Keratinocyte (primary cell): Measurements from ENCODE around the gene MAPK12. TPM values are rescaled to one million over a fixed set of nuclear protein-coding genes. Genes with fewer than 3 reads are reported as not detected.

ENCODE experiments used
- DNase-seq: peaks from one replicate; pipeline ENCODE4 v3.0.0-alpha.2; 2011; ENCODE audit warnings: low read depth, missing footprints, low spot score
- FAIRE-seq: peaks from 2 replicates; lab custom pipeline; 2011; peaks lifted over from hg19 to GRCh38; lab: Jason Lieb, UNC
- H2AFZ ChIP-seq: 2 replicates; pipeline ENCODE4 v1.6.0; 2012; ENCODE audit warnings: low read length, control low read depth, inconsistent platforms; ENCODE audit not compliant: control insufficient read depth
- H3K27ac ChIP-seq: 2 replicates; pipeline ENCODE4 v1.5.1; 2011; ENCODE audit warnings: low read length; ENCODE audit not compliant: control insufficient read depth, insufficient read depth
- H3K27me3 ChIP-seq: 3 replicates; pipeline ENCODE4 v1.6.0; 2011; ENCODE audit warnings: low read length; ENCODE audit not compliant: control insufficient read depth, insufficient read depth; ENCODE audit errors: extremely low read depth
- H3K36me3 ChIP-seq, 2 experiments: 2 replicates in 1 of 2; 3 replicates in 1 of 2; pipeline ENCODE4 v1.5.1; 2011; ENCODE audit warnings: low read length in 2 of 2, mild to moderate bottlenecking in 1 of 2; ENCODE audit not compliant: control insufficient read depth in 2 of 2, insufficient read depth in 2 of 2; ENCODE audit errors: extremely low read depth in 1 of 2
- H3K4me1 ChIP-seq: 3 replicates; pipeline ENCODE4 v1.5.1; 2011; ENCODE audit warnings: low read length; ENCODE audit not compliant: control insufficient read depth, insufficient read depth; ENCODE audit errors: extremely low read depth
- H3K4me2 ChIP-seq: 3 replicates; pipeline ENCODE4 v1.6.0; 2011; ENCODE audit warnings: low read depth, low read length; ENCODE audit not compliant: control insufficient read depth, insufficient read depth; ENCODE audit errors: extremely low read depth
- H3K4me3 ChIP-seq, 3 experiments: fragments of 200-600 bp in 1 of 3; sonication (generic) in 1 of 3; 2 replicates in 2 of 3; 3 replicates in 1 of 3; pipeline ENCODE4 v1.5.1; 2011 to 2016; ENCODE audit warnings: low read length in 3 of 3, mild to moderate bottlenecking in 3 of 3, control low read depth in 2 of 3, inconsistent platforms in 1 of 3, low read depth in 1 of 3, mixed read lengths in 1 of 3, mixed run types in 1 of 3, moderate library complexity in 1 of 3; ENCODE audit not compliant: control insufficient read depth in 2 of 3, insufficient read depth in 2 of 3; ENCODE audit errors: extremely low read depth in 1 of 3
- H3K79me2 ChIP-seq: 2 replicates; pipeline ENCODE4 v1.6.0; 2012; ENCODE audit warnings: low read length; ENCODE audit not compliant: control insufficient read depth, insufficient read depth
- H3K9ac ChIP-seq: 3 replicates; pipeline ENCODE4 v1.6.0; 2011; ENCODE audit warnings: low read length; ENCODE audit not compliant: control insufficient read depth, insufficient read depth; ENCODE audit errors: extremely low read depth
- H3K9me1 ChIP-seq: 3 replicates; pipeline ENCODE4 v1.6.0; 2011; ENCODE audit warnings: low read length; ENCODE audit not compliant: control insufficient read depth, insufficient read depth; ENCODE audit errors: extremely low read depth
- H3K9me3 ChIP-seq: 2 replicates; pipeline ENCODE4 v1.5.1; 2012; ENCODE audit warnings: low read depth, low read length; ENCODE audit not compliant: control insufficient read depth
- H4K20me1 ChIP-seq: 3 replicates; pipeline ENCODE4 v1.6.0; 2011; ENCODE audit warnings: low read length; ENCODE audit not compliant: control insufficient read depth, insufficient read depth; ENCODE audit errors: extremely low read depth
- EZH2 ChIP-seq: IDR thresholded peaks from one replicate; pipeline ENCODE4 v1.6.1; 2012; ENCODE audit warnings: inconsistent platforms, mild to moderate bottlenecking, low read length, moderate library complexity
- dilution Hi-C: fragments of 300-500 bp; cut with MboI; formaldehyde crosslinking; loops from one replicate; pipeline ENCODE4 v1.7.0; 2020; ENCODE audit warnings: low sequenced_read_pairs; ENCODE audit not compliant: extremely low pct_ligation_motif_present
- polyA plus RNA-seq, 5 experiments: library from polyadenylated mRNA; depleted of rRNA in 3 of 5; stranded (reverse) in 3 of 5; stranded (forward) in 1 of 5; unstranded in 1 of 5; fragments of >200 nt; gene quantifications; 1 replicate in 1 of 5; 2 replicates in 3 of 5; 3 replicates in 1 of 5; pipeline versions ENCODE4 v1.2.1 to v1.2.3, GENCODE V29; 2011 to 2012; ENCODE audit warnings: missing spikeins in 2 of 5, low read depth in 1 of 5, low replicate concordance in 1 of 5
- TF ChIP-seq, protein P1 (sequence below), 3 experiments: IDR thresholded peaks in 1 of 3; conservative IDR thresholded peaks in 1 of 3; optimal IDR thresholded peaks in 1 of 3; 2 replicates in 2 of 3; 3 replicates in 1 of 3; pipeline versions ENCODE3 to v1.5.1; 2011; ENCODE audit warnings: low read length in 3 of 3, mild to moderate bottlenecking in 3 of 3, moderate library complexity in 2 of 3, control low read depth in 1 of 3, inconsistent platforms in 1 of 3; ENCODE audit not compliant: insufficient read depth in 2 of 3; ENCODE audit errors: extremely low read depth in 1 of 3

The MAPK12 gene
- polyA plus RNA-seq, 1 donor (not counting 4 experiments of a cell fraction or from before 2014, with no cell fraction given): 10.1 TPM

DNA sequence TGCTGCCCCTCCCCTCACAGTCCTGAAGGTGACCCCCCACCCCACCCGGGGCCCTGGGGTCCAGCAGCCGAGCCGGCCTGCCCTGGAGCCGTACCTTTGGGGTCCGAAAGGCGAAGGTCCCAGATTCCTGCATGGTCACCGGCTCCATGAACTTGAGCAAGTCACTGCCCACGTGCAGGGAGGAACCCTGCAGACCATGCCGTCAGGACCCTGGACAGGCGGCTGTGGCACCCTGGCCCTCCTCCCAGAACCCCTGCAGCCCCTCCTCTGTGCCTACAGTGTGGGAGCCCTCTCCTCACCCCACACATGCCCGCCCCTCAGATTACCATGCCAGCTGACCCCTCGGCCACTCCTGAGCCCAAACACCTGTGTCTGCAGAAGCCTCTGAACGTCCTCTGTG is 23.0 kb upstream of the MAPK12 start:
- Histone ChIP-seq H3K4me1 (peaks cover 18% of the 10 kb centered on the region), H3K27me3 (no peaks in the 10 kb centered on the region), H3K27ac (no peak overlapping the region), H4K20me1 (peaks cover 8% of the 10 kb centered on the region), H3K9me3 (no peaks in the 10 kb centered on the region), H3K4me2 (no peak overlapping the region), H3K9ac (no peak overlapping the region), H3K79me2 (peaks cover 32% of the 10 kb centered on the region), H2AFZ (no peak overlapping the region), H3K36me3 (peaks cover 31 to 34% of the 10 kb centered on the region in 2 experiments), H3K9me1 (no peaks in the 10 kb centered on the region), H3K4me3 (no peak overlapping the region)
- dilution Hi-C loops: no loop called here
- DNase-seq (no peak), FAIRE-seq (no peak)
- TF ChIP-seq, protein P1, sequence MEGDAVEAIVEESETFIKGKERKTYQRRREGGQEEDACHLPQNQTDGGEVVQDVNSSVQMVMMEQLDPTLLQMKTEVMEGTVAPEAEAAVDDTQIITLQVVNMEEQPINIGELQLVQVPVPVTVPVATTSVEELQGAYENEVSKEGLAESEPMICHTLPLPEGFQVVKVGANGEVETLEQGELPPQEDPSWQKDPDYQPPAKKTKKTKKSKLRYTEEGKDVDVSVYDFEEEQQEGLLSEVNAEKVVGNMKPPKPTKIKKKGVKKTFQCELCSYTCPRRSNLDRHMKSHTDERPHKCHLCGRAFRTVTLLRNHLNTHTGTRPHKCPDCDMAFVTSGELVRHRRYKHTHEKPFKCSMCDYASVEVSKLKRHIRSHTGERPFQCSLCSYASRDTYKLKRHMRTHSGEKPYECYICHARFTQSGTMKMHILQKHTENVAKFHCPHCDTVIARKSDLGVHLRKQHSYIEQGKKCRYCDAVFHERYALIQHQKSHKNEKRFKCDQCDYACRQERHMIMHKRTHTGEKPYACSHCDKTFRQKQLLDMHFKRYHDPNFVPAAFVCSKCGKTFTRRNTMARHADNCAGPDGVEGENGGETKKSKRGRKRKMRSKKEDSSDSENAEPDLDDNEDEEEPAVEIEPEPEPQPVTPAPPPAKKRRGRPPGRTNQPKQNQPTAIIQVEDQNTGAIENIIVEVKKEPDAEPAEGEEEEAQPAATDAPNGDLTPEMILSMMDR (optimal IDR thresholded peaks at IDR 0.05 in 1 of 3, IDR thresholded peaks at IDR 0.05 in 1 of 3, conservative IDR thresholded peaks at IDR 0.05 in 1 of 3; ENCODE audit: extremely low read depth in 1 of 3, insufficient read depth in 2 of 3, low read length in 3 of 3): no peak
- TF ChIP-seq EZH2: no peak

DNA sequence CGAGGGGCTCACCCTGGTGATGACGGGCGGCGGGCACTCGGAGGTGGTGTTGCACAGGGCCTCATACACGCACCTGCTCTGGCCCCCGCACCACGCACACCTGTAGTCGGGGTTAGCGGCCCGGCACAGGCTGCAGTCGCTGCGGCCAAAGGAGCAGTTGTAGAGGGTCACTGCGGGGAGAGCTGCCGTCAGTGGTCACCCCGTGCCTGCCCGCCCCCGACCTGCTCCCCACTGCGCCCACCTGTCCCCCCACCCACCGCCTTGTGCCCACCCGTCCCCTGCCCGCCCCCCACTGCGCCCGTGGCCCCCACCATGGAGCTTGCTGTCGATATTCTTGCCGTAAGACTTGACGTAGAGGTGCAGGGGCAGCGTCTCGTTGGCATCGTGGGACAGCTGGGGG is 22.3 kb upstream of the MAPK12 start:
- Histone ChIP-seq H3K27ac (no peak overlapping the region), H2AFZ (no peak overlapping the region), H3K4me1 (peaks cover 18% of the 10 kb centered on the region), H3K4me3 (no peak overlapping the region), H3K9me1 (no peaks in the 10 kb centered on the region), H3K36me3 (peaks cover 30 to 35% of the 10 kb centered on the region in 2 experiments), H3K9ac (no peak overlapping the region), H3K27me3 (no peaks in the 10 kb centered on the region), H3K4me2 (no peak overlapping the region), H4K20me1 (peaks cover 3% of the 10 kb centered on the region), H3K79me2 (peaks cover 26% of the 10 kb centered on the region), H3K9me3 (no peaks in the 10 kb centered on the region)
- DNase-seq (no peak), FAIRE-seq (no peak)
- dilution Hi-C loops: no loop called here
- TF ChIP-seq EZH2: no peak
- TF ChIP-seq, protein P1 (optimal IDR thresholded peaks at IDR 0.05 in 1 of 3, IDR thresholded peaks at IDR 0.05 in 1 of 3, conservative IDR thresholded peaks at IDR 0.05 in 1 of 3; ENCODE audit: extremely low read depth in 1 of 3, insufficient read depth in 2 of 3, low read length in 3 of 3): no peak
